ENCODE results near the gene ZNFX1. TPM values are rescaled to one million over a fixed set of nuclear protein-coding genes. Genes with fewer than 3 reads are reported as not detected.

Gene ZNFX1
- total and polyA plus RNA-seq, 9 of the 15 experiments (the other 6 are each of a cell fraction or from before 2014, with no cell fraction given), result 3.8 to 13.8 (median 10.3) TPM

DNA sequence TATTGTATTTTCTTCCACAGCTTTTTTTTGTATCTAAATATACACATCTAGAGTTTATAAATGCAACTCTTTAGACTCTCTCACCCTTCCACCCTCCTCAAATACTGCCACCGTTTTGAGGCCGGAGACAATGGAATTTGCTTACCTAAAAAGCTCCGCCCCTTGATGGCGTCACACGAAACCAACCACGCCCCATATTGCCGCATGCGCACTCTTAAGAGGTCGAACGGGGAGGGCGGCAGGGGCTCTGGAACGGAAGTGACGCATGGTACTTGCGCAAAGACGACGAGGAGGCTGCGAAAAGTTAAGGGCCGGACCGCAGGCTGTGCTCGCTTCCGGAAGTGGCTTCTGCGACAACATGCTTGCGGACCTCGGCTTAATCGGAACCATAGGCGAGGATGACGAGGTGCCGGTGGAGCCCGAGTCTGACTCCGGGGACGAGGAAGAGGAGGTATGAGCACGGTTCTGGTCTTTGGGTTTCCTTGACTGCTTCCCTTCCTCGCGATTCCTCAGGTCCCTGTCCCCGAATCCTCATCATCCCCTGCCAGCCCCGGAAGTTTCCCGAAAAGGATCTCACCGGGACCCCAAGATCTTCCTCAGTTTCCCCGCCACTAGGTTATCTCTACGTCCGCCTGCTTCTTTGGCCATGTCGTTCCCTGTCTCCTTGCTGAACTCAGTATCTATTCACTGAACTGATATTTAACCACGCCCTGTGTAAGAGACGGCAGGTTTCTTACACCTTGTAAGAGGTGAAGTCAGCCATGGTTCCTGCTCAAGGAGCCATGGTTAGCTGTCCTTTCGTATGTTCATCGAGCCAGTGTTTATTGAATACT lies 58.5 kb downstream of the ZNFX1 start, which contains the start of gene DDX27 (continued):
- TF ChIP-seq, protein P1, sequence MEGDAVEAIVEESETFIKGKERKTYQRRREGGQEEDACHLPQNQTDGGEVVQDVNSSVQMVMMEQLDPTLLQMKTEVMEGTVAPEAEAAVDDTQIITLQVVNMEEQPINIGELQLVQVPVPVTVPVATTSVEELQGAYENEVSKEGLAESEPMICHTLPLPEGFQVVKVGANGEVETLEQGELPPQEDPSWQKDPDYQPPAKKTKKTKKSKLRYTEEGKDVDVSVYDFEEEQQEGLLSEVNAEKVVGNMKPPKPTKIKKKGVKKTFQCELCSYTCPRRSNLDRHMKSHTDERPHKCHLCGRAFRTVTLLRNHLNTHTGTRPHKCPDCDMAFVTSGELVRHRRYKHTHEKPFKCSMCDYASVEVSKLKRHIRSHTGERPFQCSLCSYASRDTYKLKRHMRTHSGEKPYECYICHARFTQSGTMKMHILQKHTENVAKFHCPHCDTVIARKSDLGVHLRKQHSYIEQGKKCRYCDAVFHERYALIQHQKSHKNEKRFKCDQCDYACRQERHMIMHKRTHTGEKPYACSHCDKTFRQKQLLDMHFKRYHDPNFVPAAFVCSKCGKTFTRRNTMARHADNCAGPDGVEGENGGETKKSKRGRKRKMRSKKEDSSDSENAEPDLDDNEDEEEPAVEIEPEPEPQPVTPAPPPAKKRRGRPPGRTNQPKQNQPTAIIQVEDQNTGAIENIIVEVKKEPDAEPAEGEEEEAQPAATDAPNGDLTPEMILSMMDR (IDR thresholded peaks at IDR 0.05 in 2 of 3, conservative IDR thresholded peaks at IDR 0.05 in 1 of 3; ENCODE audit: insufficient read depth in 2 of 3, low read depth in 1 of 3, low read length in 3 of 3), result peak in 1 of 3 experiments; percentile 9; a peak in 1 of 6 replicates
- TF ChIP-seq, protein P2, sequence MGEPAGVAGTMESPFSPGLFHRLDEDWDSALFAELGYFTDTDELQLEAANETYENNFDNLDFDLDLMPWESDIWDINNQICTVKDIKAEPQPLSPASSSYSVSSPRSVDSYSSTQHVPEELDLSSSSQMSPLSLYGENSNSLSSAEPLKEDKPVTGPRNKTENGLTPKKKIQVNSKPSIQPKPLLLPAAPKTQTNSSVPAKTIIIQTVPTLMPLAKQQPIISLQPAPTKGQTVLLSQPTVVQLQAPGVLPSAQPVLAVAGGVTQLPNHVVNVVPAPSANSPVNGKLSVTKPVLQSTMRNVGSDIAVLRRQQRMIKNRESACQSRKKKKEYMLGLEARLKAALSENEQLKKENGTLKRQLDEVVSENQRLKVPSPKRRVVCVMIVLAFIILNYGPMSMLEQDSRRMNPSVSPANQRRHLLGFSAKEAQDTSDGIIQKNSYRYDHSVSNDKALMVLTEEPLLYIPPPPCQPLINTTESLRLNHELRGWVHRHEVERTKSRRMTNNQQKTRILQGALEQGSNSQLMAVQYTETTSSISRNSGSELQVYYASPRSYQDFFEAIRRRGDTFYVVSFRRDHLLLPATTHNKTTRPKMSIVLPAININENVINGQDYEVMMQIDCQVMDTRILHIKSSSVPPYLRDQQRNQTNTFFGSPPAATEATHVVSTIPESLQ (CRISPR knock-in tag; IDR thresholded peaks at IDR 0.05), result 0 out of 2 replicates have a peak, but pooled peaks have one; percentile 51
- TF ChIP-seq SMAD4 (CRISPR knock-in tag; conservative IDR thresholded peaks at IDR 0.05), result no peak
- TF ChIP-seq, protein P3, sequence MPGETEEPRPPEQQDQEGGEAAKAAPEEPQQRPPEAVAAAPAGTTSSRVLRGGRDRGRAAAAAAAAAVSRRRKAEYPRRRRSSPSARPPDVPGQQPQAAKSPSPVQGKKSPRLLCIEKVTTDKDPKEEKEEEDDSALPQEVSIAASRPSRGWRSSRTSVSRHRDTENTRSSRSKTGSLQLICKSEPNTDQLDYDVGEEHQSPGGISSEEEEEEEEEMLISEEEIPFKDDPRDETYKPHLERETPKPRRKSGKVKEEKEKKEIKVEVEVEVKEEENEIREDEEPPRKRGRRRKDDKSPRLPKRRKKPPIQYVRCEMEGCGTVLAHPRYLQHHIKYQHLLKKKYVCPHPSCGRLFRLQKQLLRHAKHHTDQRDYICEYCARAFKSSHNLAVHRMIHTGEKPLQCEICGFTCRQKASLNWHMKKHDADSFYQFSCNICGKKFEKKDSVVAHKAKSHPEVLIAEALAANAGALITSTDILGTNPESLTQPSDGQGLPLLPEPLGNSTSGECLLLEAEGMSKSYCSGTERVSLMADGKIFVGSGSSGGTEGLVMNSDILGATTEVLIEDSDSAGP (CRISPR knock-in tag; IDR thresholded peaks at IDR 0.05), result no peak
- 0 out of 2 replicates have a peak, but pooled peaks have one; percentile 28 for TF ChIP-seq DPF2 (IDR thresholded peaks at IDR 0.05)
- TF ChIP-seq CBX8 (IDR thresholded peaks at IDR 0.05; ENCODE audit: borderline replicate concordance, extremely low read depth, low read depth, low read length, poor library complexity, severe bottlenecking), result no peak
- TF ChIP-seq PCBP1 (IDR thresholded peaks at IDR 0.05; ENCODE audit: low read depth, low read length, poor library complexity, severe bottlenecking), result no peak
- no peak for TF ChIP-seq ZNF217 (CRISPR knock-in tag; IDR thresholded peaks at IDR 0.05)
- TF ChIP-seq ZNF695 (CRISPR knock-in tag; IDR thresholded peaks at IDR 0.05), result no peak
- TF ChIP-seq TRIM24 (IDR thresholded peaks at IDR 0.05), result peak in 1 of 2 experiments; percentile 91; a peak in 2 of 4 replicates
- TF ChIP-seq, protein P4, sequence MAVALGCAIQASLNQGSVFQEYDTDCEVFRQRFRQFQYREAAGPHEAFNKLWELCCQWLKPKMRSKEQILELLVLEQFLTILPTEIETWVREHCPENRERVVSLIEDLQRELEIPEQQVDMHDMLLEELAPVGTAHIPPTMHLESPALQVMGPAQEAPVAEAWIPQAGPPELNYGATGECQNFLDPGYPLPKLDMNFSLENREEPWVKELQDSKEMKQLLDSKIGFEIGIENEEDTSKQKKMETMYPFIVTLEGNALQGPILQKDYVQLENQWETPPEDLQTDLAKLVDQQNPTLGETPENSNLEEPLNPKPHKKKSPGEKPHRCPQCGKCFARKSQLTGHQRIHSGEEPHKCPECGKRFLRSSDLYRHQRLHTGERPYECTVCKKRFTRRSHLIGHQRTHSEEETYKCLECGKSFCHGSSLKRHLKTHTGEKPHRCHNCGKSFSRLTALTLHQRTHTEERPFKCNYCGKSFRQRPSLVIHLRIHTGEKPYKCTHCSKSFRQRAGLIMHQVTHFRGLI (CRISPR knock-in tag; IDR thresholded peaks at IDR 0.05), result no peak
- no peak for TF ChIP-seq TOE1 (IDR thresholded peaks at IDR 0.05; ENCODE audit: borderline replicate concordance)
- no peak for TF ChIP-seq TOE1 (CRISPR knock-in tag; IDR thresholded peaks at IDR 0.05; ENCODE audit: borderline replicate concordance, low read depth)
- TF ChIP-seq, protein P5, sequence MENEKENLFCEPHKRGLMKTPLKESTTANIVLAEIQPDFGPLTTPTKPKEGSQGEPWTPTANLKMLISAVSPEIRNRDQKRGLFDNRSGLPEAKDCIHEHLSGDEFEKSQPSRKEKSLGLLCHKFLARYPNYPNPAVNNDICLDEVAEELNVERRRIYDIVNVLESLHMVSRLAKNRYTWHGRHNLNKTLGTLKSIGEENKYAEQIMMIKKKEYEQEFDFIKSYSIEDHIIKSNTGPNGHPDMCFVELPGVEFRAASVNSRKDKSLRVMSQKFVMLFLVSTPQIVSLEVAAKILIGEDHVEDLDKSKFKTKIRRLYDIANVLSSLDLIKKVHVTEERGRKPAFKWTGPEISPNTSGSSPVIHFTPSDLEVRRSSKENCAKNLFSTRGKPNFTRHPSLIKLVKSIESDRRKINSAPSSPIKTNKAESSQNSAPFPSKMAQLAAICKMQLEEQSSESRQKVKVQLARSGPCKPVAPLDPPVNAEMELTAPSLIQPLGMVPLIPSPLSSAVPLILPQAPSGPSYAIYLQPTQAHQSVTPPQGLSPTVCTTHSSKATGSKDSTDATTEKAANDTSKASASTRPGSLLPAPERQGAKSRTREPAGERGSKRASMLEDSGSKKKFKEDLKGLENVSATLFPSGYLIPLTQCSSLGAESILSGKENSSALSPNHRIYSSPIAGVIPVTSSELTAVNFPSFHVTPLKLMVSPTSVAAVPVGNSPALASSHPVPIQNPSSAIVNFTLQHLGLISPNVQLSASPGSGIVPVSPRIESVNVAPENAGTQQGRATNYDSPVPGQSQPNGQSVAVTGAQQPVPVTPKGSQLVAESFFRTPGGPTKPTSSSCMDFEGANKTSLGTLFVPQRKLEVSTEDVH (IDR thresholded peaks at IDR 0.05; ENCODE audit: low read depth, partially characterized antibody), result peak; percentile 61
